NCI-H1048 (cell line): ENCODE data around the gene TSPAN9.

Source experiments
- DNase-seq: peaks from one replicate; lab custom pipeline; 2025; lab: John Stamatoyannopoulos, UW

TSPAN9 gene

GRCh38 chr12:3205742-3206519 is 128.8 kb downstream of the TSPAN9 start:
- DNase-seq: no peak

DNA sequence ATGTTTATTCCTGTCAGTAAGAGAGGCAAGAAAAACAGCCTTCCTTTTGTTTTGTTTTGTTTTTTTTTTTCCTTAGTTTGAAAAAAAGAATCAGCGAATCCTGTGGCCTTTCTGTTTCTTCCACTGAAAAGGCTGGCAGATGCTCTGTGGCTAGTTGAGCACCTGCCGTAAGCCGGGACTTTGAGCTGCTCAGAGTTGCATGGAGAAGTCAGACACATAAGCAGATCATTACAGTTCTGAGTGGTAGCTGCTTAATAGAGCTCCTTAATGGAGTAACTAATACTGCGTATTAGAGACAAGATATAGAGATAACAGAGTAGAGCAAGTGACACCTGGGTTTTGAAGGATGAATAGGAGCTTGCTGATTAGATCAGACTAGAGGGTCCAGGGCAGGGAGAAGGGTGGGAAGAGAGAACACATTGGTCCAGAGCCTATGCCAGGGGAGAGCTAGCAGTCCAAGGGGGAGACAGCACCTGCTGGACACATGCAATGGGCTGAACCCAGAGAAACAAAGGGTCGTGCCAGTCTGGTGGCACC is 129.4 kb downstream of the TSPAN9 start:
- no peak for DNase-seq

DNA sequence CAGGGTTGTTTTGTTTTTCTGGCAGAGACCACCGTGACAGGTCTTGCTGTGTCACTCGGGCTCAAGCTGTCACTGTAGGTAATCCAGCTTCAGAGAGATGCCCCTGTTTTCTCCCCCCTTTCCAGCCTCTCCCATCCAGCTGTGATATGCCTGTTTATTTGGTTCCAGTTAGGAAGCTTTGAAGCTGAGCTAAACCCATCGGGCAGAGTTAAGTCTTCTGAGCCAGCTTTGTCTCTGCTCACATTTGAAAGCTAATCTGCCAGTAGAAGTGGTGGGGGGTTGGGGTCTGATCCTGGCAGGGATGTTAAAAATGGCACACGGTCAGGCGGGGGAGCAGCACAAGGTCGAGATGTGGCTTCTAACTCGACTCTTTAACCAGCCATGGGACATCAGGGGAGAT is 130.0 kb downstream of the TSPAN9 start:
- no peak for DNase-seq

GRCh38 chr12:3207858-3208257 is 130.7 kb downstream of the TSPAN9 start:
- DNase-seq: no peak

DNA sequence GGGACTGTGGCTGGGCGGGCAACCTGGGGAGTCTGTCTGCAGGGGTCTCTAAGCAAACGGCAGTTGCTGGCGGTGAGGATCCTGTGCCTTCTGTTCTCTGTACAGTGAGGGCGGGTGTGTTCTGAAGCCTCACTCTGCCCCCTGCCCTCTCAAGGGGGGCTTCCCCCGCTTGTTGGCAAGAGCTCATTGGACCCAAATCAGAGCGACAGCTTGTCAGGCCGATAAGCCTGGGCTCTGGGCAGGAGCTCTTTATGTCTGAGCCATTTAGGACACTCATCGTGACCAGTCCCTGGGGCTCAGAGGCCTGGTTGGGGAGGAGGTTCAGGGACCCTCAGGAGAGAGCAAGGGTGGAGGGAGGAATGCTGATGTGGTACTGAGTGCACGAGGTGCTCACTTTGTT is 136.0 kb downstream of the TSPAN9 start:
- DNase-seq: no peak

- no peak for DNase-seq
Measured at GRCh38 chr12:3213768-3214167, 136.6 kb downstream of the TSPAN9 start.

DNA sequence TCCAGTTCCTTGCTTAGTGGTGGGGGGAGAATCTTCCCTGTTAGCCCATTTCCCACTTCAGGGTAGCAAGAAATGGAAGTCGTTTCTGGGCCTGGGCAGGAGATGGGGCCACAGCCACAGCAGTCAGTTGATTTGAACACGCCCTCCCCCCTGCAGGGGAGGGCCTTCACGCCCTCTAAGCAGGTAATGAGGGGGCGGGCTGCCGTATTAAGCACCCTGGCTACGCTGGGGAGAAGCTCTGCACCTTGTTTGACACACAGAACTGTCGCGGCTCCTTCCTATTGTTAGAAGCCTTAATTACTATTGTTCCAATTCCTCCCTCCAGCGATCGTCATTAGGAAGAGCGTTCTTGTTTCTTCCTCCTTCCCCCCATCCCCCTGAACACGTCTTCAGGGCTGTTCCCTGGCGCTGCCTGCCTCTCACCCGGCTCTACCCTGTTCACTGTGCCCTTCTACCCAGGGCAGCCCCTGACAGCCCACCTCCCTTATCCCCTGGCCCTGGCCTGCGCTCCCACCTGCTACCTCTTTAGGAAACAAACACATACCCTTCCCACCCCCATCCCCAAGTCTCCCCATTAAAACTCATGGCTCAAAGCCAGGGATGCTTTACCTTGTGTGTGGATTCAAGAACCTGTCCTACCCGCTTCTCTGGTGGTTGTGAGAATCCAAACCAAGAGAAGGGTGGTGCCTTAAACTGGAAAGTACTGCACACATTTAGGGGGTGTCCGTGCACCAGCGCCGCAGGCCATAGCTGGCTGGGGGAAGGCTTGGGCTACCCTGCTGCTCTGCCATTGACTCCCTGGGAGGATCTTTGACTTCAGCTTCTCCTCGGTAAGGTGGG is 137.6 kb downstream of the TSPAN9 start:
- DNase-seq: no peak

DNA sequence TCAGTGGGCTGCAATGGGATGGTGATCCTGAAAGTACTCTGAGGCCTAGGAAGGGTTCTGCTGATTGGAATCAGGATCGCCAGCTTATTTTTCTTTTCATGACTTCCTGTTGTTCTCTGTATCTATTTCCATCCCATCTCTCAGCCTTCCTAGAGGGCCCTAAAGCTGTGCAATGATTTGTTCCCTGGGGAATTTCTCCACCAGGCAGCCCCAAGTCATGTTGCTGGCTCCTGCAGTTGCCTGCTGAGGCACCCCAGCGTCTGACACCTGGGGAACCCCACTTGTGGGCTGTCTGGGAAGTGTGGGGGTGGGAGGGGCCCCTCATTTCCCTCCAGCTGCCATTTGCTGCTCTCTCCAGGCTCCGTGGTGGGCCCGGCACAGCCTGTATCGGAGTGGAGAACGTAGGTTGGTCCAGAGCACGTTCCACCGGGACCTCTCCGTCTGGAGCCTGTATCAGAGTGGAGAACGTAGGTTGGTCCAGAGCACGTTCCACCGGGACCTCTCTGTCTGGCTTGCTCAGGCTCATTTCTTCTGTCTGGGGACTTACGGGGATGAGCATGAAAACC is 138.3 kb downstream of the TSPAN9 start:
- DNase-seq: no peak

- no peak for DNase-seq
Measured at GRCh38 chr12:3216097-3216496, 138.9 kb downstream of the TSPAN9 start.

DNA sequence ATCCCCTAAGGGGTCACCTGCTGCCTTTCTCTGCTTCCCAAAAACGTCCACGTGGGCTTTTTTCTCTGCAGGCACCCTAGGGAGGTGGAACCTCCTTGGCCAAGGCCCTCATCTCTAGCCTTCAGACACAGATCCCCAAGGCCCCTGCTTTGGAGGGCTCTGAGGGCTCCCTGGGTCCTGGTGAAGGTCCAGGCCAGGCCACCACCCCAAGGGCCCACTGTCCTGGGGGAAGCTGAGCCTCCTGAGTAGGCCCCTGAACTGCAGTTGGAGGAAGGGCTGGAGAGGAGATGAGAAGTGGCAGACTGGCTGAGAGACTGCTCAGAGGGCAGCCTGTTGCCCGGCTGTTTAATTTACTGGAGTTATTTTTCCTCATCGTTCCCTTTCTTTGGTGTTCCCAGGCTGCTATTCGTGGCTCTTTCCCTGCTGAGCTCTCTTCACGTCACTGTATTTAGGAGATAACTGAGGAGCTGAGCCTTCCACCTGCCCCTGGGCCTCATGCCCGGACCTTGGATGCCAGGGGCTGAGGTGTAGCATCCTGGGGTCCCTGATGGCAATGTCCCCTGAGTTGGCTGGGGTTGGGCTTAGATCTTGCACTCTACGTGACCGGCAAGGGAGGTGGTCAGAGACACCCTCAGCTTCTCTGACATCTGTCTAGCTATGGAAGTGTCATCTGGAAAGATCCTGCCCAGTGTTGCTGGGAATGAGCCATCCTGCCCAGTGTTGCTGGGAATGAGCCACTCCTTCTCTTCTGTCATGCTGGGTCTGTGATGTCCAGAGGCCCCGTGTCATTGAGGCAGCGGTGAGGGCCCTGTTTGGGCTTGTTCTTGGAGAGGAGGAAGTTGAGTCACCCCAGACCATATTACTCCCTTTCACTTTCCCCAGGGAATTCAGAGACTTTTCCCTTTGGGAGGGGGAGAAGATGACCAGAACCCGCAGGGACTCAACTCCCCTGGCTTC is 139.8 kb downstream of the TSPAN9 start:
- DNase-seq: no peak

- DNase-seq: no peak
Measured at GRCh38 chr12:3217683-3218079, 140.5 kb downstream of the TSPAN9 start.

DNA sequence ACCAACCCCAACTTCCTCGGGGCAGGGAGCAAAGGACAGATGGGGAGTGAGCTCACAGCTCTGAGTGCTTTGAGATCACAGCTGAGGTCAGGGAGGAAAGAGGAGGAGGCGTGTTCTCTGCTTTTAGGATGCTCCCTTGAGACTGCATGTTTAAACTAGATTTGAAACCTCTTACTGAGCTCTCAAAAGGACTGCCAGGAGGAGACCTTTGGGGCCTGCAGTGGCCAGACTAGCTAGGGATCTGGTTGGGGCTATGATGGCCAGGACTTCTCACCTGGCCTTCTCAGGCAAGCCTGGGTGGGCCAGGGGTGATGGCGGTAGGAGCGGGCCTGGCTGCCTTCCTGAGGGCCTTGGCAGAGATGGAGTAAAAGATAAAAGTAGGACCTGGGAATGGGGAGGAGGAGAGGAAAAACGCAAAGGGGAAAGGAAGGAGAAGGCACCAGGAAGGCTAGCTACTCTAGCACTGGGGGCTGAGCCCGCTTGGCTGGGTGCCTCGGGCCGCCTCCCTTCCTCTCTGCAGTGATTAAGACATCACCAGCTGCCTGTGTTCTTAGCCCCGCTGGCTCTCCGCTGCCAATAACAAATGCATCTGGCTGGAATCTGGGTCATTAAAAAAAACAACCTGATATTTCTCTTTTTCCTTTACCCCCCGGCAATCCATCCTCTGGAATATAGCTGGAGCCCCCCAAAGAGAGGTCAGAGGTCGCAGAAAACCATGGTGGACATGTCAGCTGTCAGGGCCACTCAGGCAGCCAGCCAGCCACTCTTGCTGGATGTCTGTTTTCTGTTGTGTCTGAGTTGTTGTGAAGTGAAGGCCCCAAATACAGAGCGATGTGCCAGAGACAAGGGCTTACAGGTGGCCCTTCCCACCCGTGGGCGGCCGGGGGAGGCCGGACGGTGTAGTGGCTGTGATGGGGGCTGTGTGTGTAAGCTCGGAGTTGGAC is 141.3 kb downstream of the TSPAN9 start:
- DNase-seq: no peak

- DNase-seq: no peak
Measured at GRCh38 chr12:3219233-3219632, 142.1 kb downstream of the TSPAN9 start.

- DNase-seq: no peak
Measured at GRCh38 chr12:3220382-3221321, 143.5 kb downstream of the TSPAN9 start.

- DNase-seq: no peak
Measured at GRCh38 chr12:3222306-3222705, 145.1 kb downstream of the TSPAN9 start.

DNA sequence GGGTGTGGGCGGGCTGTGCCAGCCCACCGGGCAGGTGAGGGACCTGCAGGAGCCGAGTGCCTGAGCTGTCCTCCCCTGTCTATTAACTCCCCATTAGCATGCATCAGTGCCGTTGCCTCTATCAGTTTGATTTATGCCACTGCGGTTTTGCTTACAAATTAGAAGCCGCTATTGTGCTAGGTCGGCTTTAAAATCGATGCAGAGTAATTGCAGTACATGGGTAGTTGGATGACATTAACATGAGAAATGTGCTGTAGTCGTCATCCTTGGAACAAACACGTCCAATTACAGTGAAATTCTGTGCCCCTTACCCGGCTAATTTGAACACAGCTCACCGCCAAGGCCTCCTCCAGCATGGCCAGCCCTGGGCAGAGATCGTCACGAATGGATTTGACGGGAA is 145.8 kb downstream of the TSPAN9 start:
- DNase-seq: no peak

DNA sequence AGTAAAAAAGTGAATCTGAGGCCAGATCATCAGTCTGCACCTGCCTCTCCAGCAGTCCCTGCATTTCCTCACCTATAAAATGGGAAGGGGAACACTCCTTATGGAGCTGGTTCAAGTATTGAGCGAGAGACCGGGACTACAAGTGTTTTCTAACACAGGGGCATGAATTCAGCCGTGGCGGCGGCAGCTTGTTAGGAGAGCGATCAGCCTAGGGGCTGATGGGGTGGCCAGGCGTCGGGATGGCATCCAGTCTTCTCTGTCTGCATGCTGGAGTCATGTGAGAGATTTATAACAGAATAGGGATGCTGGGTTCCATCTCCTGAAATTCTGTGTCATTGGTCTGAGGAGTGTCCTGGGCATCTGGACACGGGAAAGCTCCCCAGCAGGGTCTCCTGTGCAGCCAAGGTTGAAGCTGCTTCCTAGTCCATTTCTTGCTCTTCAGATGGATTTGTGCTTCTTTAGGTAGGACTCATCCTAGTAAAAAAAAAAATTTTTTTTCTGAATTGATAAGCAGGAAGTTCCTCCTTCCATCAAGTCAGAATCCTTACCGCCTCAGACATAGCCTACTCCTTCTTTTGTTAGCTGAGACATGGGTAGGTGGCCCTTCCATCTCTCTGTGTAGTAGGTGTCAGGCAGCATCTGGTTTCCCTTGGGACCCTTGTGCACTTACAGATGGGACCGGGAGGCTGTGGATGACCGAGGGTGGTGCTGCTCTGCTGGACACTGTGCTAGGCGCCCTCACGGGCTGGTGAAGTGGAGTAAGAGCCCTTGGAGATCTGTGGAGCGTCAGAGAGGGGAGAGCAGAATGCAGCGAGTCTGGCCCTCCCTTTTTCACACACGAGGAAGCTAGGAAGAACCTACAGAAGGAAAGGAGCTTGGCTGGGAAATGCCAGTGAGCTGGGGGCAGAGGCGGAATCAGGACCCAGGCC is 146.7 kb downstream of the TSPAN9 start:
- no peak for DNase-seq

- no peak for DNase-seq
Measured at GRCh38 chr12:3224530-3224903, 147.3 kb downstream of the TSPAN9 start.
